H9 (cell line): ENCODE measurements around the gene ANO2. TPM values are rescaled to one million over a fixed set of nuclear protein-coding genes. Genes with fewer than 3 reads are reported as not detected.

ENCODE experiments used
- DNase-seq: peaks from one replicate; pipeline ENCODE4 v3.0.0-alpha.2; 2017
- H2AFZ ChIP-seq: one replicate; pipeline ENCODE4 v1.6.1; 2013; ENCODE audit warnings: mild to moderate bottlenecking, low read length, control low read depth, moderate library complexity
- H2AK5ac ChIP-seq: 2 replicates; pipeline ENCODE4 v1.6.1; 2013; ENCODE audit warnings: low read length, control low read depth, mixed read lengths; ENCODE audit not compliant: insufficient read length
- H2BK120ac ChIP-seq: one replicate; pipeline ENCODE4 v1.6.1; 2013; ENCODE audit warnings: low read depth, mild to moderate bottlenecking, low read length, control low read depth, inconsistent platforms; ENCODE audit not compliant: poor library complexity, severe bottlenecking
- H2BK12ac ChIP-seq: 2 replicates; pipeline ENCODE4 v1.6.1; 2013; ENCODE audit warnings: low read length, control low read depth, mixed read lengths, low read depth; ENCODE audit not compliant: insufficient read length
- H2BK15ac ChIP-seq: 2 replicates; pipeline ENCODE4 v1.6.1; 2013; ENCODE audit warnings: low read depth, low read length, control low read depth
- H2BK20ac ChIP-seq: one replicate; pipeline ENCODE4 v1.6.1; 2013; ENCODE audit warnings: low read depth, mild to moderate bottlenecking, low read length, control low read depth, inconsistent platforms; ENCODE audit not compliant: poor library complexity, severe bottlenecking
- H2BK5ac ChIP-seq: 2 replicates; pipeline ENCODE4 v1.6.1; 2013; ENCODE audit warnings: low read length, control low read depth, mixed read lengths; ENCODE audit not compliant: insufficient read length
- H3K14ac ChIP-seq: 2 replicates; pipeline ENCODE4 v1.6.1; 2013; ENCODE audit warnings: low read length, control low read depth; ENCODE audit not compliant: insufficient read depth
- H3K18ac ChIP-seq: 2 replicates; pipeline ENCODE4 v1.6.1; 2013; ENCODE audit warnings: low read depth, mild to moderate bottlenecking, mixed read lengths, low read length, control low read depth; ENCODE audit not compliant: insufficient read length
- H3K23ac ChIP-seq: 2 replicates; pipeline ENCODE4 v1.6.1; 2013; ENCODE audit warnings: low read length, control low read depth, mixed read lengths, low read depth; ENCODE audit not compliant: insufficient read length
- H3K23me2 ChIP-seq: 2 replicates; pipeline ENCODE4 v1.6.1; 2013; ENCODE audit warnings: low read depth, mild to moderate bottlenecking, mixed read lengths, low read length, control low read depth; ENCODE audit not compliant: insufficient read length, poor library complexity, severe bottlenecking
- H3K27ac ChIP-seq: 2 replicates; pipeline ENCODE4 v1.5.1; 2013; ENCODE audit warnings: low read length, control low read depth, mixed read lengths, low read depth; ENCODE audit not compliant: insufficient read length
- H3K27me3 ChIP-seq: 2 replicates; pipeline ENCODE4 v1.6.1; 2013; ENCODE audit warnings: low read length, control low read depth, inconsistent platforms; ENCODE audit not compliant: insufficient read depth
- H3K4ac ChIP-seq: 2 replicates; pipeline ENCODE4 v1.6.1; 2013; ENCODE audit warnings: low read depth, mild to moderate bottlenecking, control low read depth, inconsistent platforms, low read length, moderate library complexity
- H3K4me1 ChIP-seq: 2 replicates; pipeline ENCODE4 v1.6.1; 2013; ENCODE audit warnings: low read length, control low read depth, inconsistent platforms; ENCODE audit not compliant: insufficient read depth
- H3K4me2 ChIP-seq: 2 replicates; pipeline ENCODE4 v1.6.1; 2013; ENCODE audit warnings: low read length, control low read depth, mixed read lengths; ENCODE audit not compliant: insufficient read length, insufficient read depth
- H3K56ac ChIP-seq: 2 replicates; pipeline ENCODE4 v1.6.1; 2013; ENCODE audit warnings: low read depth, mild to moderate bottlenecking, mixed read lengths, low read length, control low read depth; ENCODE audit not compliant: insufficient read length
- H3K79me1 ChIP-seq: 2 replicates; pipeline ENCODE4 v1.6.1; 2013; ENCODE audit warnings: low read depth, mild to moderate bottlenecking, moderate library complexity, low read length, control low read depth, inconsistent platforms; ENCODE audit not compliant: insufficient read depth, poor library complexity, severe bottlenecking
- H3K79me2 ChIP-seq: 2 replicates; pipeline ENCODE4 v1.6.1; 2013; ENCODE audit warnings: low read length, control low read depth, inconsistent platforms; ENCODE audit not compliant: insufficient read depth
- H3K9ac ChIP-seq: 2 replicates; pipeline ENCODE4 v1.6.1; 2013; ENCODE audit warnings: low read length, control low read depth, mixed read lengths; ENCODE audit not compliant: insufficient read length; ENCODE audit errors: extremely low read depth
- H3K9me3 ChIP-seq: one replicate; pipeline ENCODE4 v1.6.1; 2013; ENCODE audit warnings: low read depth, low read length, inconsistent platforms; ENCODE audit not compliant: control insufficient read depth
- H3T11ph ChIP-seq: one replicate; pipeline ENCODE4 v1.6.1; 2013; ENCODE audit warnings: mild to moderate bottlenecking, low read length, control low read depth, inconsistent platforms
- H4K20me1 ChIP-seq: one replicate; pipeline ENCODE4 v1.6.1; 2013; ENCODE audit not compliant: control insufficient read depth, insufficient read length, insufficient read depth
- H4K5ac ChIP-seq: 2 replicates; pipeline ENCODE4 v1.6.1; 2013; ENCODE audit warnings: low read depth, mild to moderate bottlenecking, mixed read lengths, low read length, control low read depth; ENCODE audit not compliant: insufficient read length
- H4K8ac ChIP-seq: replicated peaks from 2 replicates; pipeline ENCODE4 v1.6.1; 2013; ENCODE audit warnings: low read length, control low read depth, mixed read lengths, low read depth; ENCODE audit not compliant: insufficient read length
- H4K91ac ChIP-seq: 2 replicates; pipeline ENCODE4 v1.6.1; 2013; ENCODE audit warnings: low read depth, mild to moderate bottlenecking, moderate library complexity, mixed read lengths, low read length, control low read depth; ENCODE audit not compliant: insufficient read length
- H3K27ac Mint-ChIP-seq, 3 experiments: 2 replicates in 2 of 3; 3 replicates in 1 of 3; pipeline ENCODE4 v1.8.0; 2020 to 2021; ENCODE audit warnings: mixed read lengths in 3 of 3, mild to moderate bottlenecking in 1 of 3, moderate library complexity in 1 of 3
- H3K27me3 Mint-ChIP-seq: 2 replicates; pipeline ENCODE4 v1.8.0; 2021; ENCODE audit warnings: low read depth, mild to moderate bottlenecking, moderate library complexity, mixed read lengths
- H3K36me3 Mint-ChIP-seq, 3 experiments: 2 replicates in 2 of 3; 3 replicates in 1 of 3; pipeline ENCODE4 v1.8.0; 2020 to 2021; ENCODE audit warnings: low read depth in 3 of 3, mixed read lengths in 3 of 3; ENCODE audit not compliant: insufficient read depth in 1 of 3
- H3K4me1 Mint-ChIP-seq, 2 experiments: 2 replicates each; pipeline ENCODE4 v1.8.0; 2020; ENCODE audit warnings: mixed read lengths in 2 of 2
- H3K4me3 Mint-ChIP-seq, 2 experiments: 2 replicates in 1 of 2; 3 replicates in 1 of 2; pipeline ENCODE4 v1.8.0; 2020 to 2021; ENCODE audit warnings: mild to moderate bottlenecking in 2 of 2, mixed read lengths in 2 of 2, moderate library complexity in 1 of 2
- H3K9me3 Mint-ChIP-seq, 2 experiments: 2 replicates in 1 of 2; 3 replicates in 1 of 2; pipeline ENCODE4 v1.8.0; 2020; ENCODE audit warnings: mild to moderate bottlenecking in 2 of 2, mixed read lengths in 2 of 2, moderate library complexity in 1 of 2
- CTCF ChIP-seq: fragments of 200-600 bp; sonication (generic); conservative IDR thresholded peaks from 3 replicates; pipeline ENCODE4 v1.8.0; 2021; ENCODE audit warnings: antibody characterized with exemption, mild to moderate bottlenecking
- WGBS: extraction: QIAGEN DNeasy Blood & Tissue Kit; methylation state at CpG from one replicate; pipeline ENCODE4 v1.1.7; 2013; ENCODE audit warnings: missing lambda C conversion rate, low lambda C conversion rate, mixed read lengths; ENCODE audit not compliant: insufficient read length; ENCODE audit errors: extremely low coverage; 5-methylcytosine and 5-hydroxymethylcytosine counted together
- total RNA-seq: library from RNA; stranded (reverse); gene quantifications from 2 replicates; pipeline ENCODE4 v1.2.1, GENCODE V29; 2021

ANO2 gene
- total RNA-seq, 1 experiment from 2014 or later: 3.8 TPM

GRCh38 chr12:5733136-5733755, 211.8 kb downstream of the ANO2 start:
- no peak overlapping the region for H3K27ac Mint-ChIP-seq
- Histone ChIP-seq H3K79me2 (no peaks in the 10 kb centered on the region), H3K14ac (no peak overlapping the region), H3K79me1 (no peaks in the 10 kb centered on the region), H3K4me2 (no peak overlapping the region), H3K4me1 (no peaks in the 10 kb centered on the region), H4K91ac (no peak overlapping the region), H2BK15ac (no peak overlapping the region), H3K27me3 (no peaks in the 10 kb centered on the region), H3K9ac (no peak overlapping the region), H3K9me3 (no peaks in the 10 kb centered on the region), H3K4ac (no peak overlapping the region), H2AFZ (no peak overlapping the region), H4K5ac (no peak overlapping the region), H3K56ac (no peak overlapping the region), H2BK120ac (no peak overlapping the region), H3T11ph (no peak overlapping the region), H2BK5ac (no peak overlapping the region), H3K23me2 (no peaks in the 10 kb centered on the region), H2BK12ac (no peak overlapping the region), H3K23ac (no peak overlapping the region), H2BK20ac (no peak overlapping the region), H2AK5ac (no peak overlapping the region), H3K18ac (no peak overlapping the region), H4K20me1 (no peaks in the 10 kb centered on the region), H4K8ac (no peak overlapping the region), H3K27ac (no peak overlapping the region)
- no peaks in the 10 kb centered on the region for H3K36me3 Mint-ChIP-seq
- no peaks in the 10 kb centered on the region for H3K4me1 Mint-ChIP-seq
- no peak overlapping the region for H3K4me3 Mint-ChIP-seq
- no peaks in the 10 kb centered on the region; the same call in none of the 2 replicates for H3K27me3 Mint-ChIP-seq
- TF ChIP-seq CTCF: no peak
- no CpG with 5 or more reads among the region's 11 CpGs for WGBS
- peak; percentile 20 for DNase-seq
- no peaks in the 10 kb centered on the region for H3K9me3 Mint-ChIP-seq
